HCT116 (cell line): ENCODE measurements around the gene DPP10. TPM values are rescaled to one million over a fixed set of nuclear protein-coding genes. Genes with fewer than 3 reads are reported as not detected.

Source experiments
- ATAC-seq: fragments of 200-7000 bp; cut with Tn5 transposase; 2 replicates; pipeline ENCODE4 v1.9.1; 2020; ENCODE audit warnings: mild to moderate bottlenecking, moderate library complexity
- BruUV-seq: library from RNA; stranded (reverse); fragments of 400-500 nt; replicated peaks from 2 replicates; lab custom pipeline; 2021; lab: Mats Ljungman, UMichigan
- CTCF ChIA-PET: fragments of 300-600 bp; sonication (Branson Sonifier 250); formaldehyde crosslinking; loops from one replicate; lab custom pipeline; 2021; ENCODE audit warnings: antibody characterized with exemption; lab: Charles Lee
- POLR2A ChIA-PET: fragments of 300-600, 350-600 bp; sonication (Branson Sonifier 250); formaldehyde crosslinking; loops from one replicate; lab custom pipeline; 2021; ENCODE audit warnings: antibody characterized with exemption; lab: Charles Lee
- RAD21 ChIA-PET, 2 experiments: fragments of 300-600 bp; sonication (Branson Sonifier 250); formaldehyde crosslinking; loops; one replicate each; lab custom pipeline; 2023; ENCODE audit warnings: low total read pairs in 2 of 2; ENCODE audit not compliant: uncharacterized antibody in 2 of 2, unreplicated experiment in 2 of 2, low non-redundant PET in 1 of 2; lab: Charles Lee
- DNase-seq: peaks from one replicate; pipeline ENCODE4 v3.0.0-alpha.2; 2010; ENCODE audit warnings: low read depth, low spot score
- H2AFZ ChIP-seq: fragments of 200-600 bp; shearing (Covaris generic), sonication (generic); 2 replicates; pipeline ENCODE4 v1.6.1; 2017; ENCODE audit warnings: low read depth, mixed run types, mixed read lengths, antibody characterized with exemption, low read length; ENCODE audit not compliant: poor library complexity, severe bottlenecking
- H3K27ac ChIP-seq: 2 replicates; pipeline ENCODE4 v1.5.1; 2012; ENCODE audit warnings: low read depth, low read length
- H3K27me3 ChIP-seq: fragments of 200-600 bp; sonication (generic); 2 replicates; pipeline ENCODE4 v1.6.1; 2016; ENCODE audit warnings: mixed run types, low read length, mixed read lengths; ENCODE audit not compliant: insufficient read depth
- H3K36me3 ChIP-seq, 2 experiments: fragments of 200-500 bp in 1 of 2; fragments of 200-600 bp in 1 of 2; sonication (Bioruptor generic) in 1 of 2; sonication (generic) in 1 of 2; 2 replicates each; pipeline versions ENCODE4 v1.5.1 to v1.6.1; 2014 to 2016; ENCODE audit warnings: low read length in 2 of 2, inconsistent platforms in 1 of 2, mixed read lengths in 1 of 2, mixed run types in 1 of 2; ENCODE audit not compliant: insufficient read depth in 2 of 2, control insufficient read depth in 1 of 2
- H3K4me1 ChIP-seq, 2 experiments: fragments of 200-600 bp in 1 of 2; sonication (generic) in 1 of 2; 2 replicates each; pipeline versions ENCODE4 v1.5.1 to v1.6.1; 2012 to 2017; ENCODE audit warnings: low read length in 2 of 2, inconsistent platforms in 1 of 2, mild to moderate bottlenecking in 1 of 2, mixed read lengths in 1 of 2, mixed run types in 1 of 2, moderate library complexity in 1 of 2; ENCODE audit not compliant: insufficient read depth in 2 of 2, control insufficient read depth in 1 of 2
- H3K4me2 ChIP-seq: fragments of 200-600 bp; sonication (generic); 2 replicates; pipeline ENCODE4 v1.6.1; 2017; ENCODE audit warnings: mixed run types, low read length, mixed read lengths
- H3K4me3 ChIP-seq, 2 experiments: fragments of 200-600 bp in 1 of 2; sonication (generic) in 1 of 2; replicated peaks in 1 of 2; 2 replicates each; pipeline ENCODE4 v1.5.1; 2011 to 2016; ENCODE audit warnings: low read length in 2 of 2, control low read depth in 1 of 2, low read depth in 1 of 2, mild to moderate bottlenecking in 1 of 2, mixed read lengths in 1 of 2, mixed run types in 1 of 2
- H3K79me2 ChIP-seq: fragments of 200-600 bp; sonication (generic); 2 replicates; pipeline ENCODE4 v1.6.1; 2017; ENCODE audit warnings: mild to moderate bottlenecking, mixed run types, low read length, moderate library complexity, mixed read lengths; ENCODE audit not compliant: insufficient read depth
- H3K9ac ChIP-seq: fragments of 200-600 bp; sonication (generic); 2 replicates; pipeline ENCODE4 v1.6.1; 2016; ENCODE audit warnings: low read length, mixed read lengths
- H3K9me2 ChIP-seq: fragments of 200-600 bp; sonication (generic), shearing (Covaris generic); 2 replicates; pipeline ENCODE4 v1.6.1; 2017; ENCODE audit warnings: mixed run types, mild to moderate bottlenecking, moderate library complexity; ENCODE audit not compliant: insufficient read depth
- H3K9me3 ChIP-seq, 2 experiments: fragments of 200-500 bp in 1 of 2; fragments of 200-600 bp in 1 of 2; sonication (Bioruptor generic) in 1 of 2; sonication (generic) in 1 of 2; 2 replicates each; pipeline ENCODE4 v1.6.1; 2014 to 2017; ENCODE audit warnings: low read length in 2 of 2, mixed read lengths in 2 of 2, inconsistent platforms in 1 of 2, low read depth in 1 of 2, mild to moderate bottlenecking in 1 of 2, mixed run types in 1 of 2, moderate library complexity in 1 of 2; ENCODE audit not compliant: control insufficient read depth in 1 of 2, insufficient read depth in 1 of 2
- H4K20me1 ChIP-seq: fragments of 200-600 bp; sonication (generic), shearing (Covaris generic); 2 replicates; pipeline ENCODE4 v1.6.1; 2017; ENCODE audit warnings: mixed run types, mild to moderate bottlenecking, moderate library complexity; ENCODE audit not compliant: insufficient read depth
- ATF3 ChIP-seq: IDR thresholded peaks from 2 replicates; pipeline ENCODE4 v1.6.1; 2012
- CBX3 ChIP-seq: IDR thresholded peaks from 2 replicates; pipeline ENCODE4 v1.6.1; 2012; ENCODE audit warnings: low read depth
- ELF1 ChIP-seq: IDR thresholded peaks from 2 replicates; pipeline ENCODE4 v1.6.1; 2012; ENCODE audit warnings: low read depth, borderline replicate concordance
- EZH2 ChIP-seq: fragments of 200-600 bp; sonication (generic); IDR thresholded peaks from 2 replicates; pipeline ENCODE4 v1.6.1; 2017; ENCODE audit warnings: antibody characterized with exemption, mixed run types
- FOSL1 ChIP-seq: IDR thresholded peaks from 2 replicates; pipeline ENCODE4 v1.6.1; 2012; ENCODE audit warnings: low read depth
- POLR2A ChIP-seq: IDR thresholded peaks from 2 replicates; pipeline ENCODE4 v1.7.0; 2011; ENCODE audit warnings: borderline replicate concordance; ENCODE audit not compliant: insufficient read depth, insufficient read length; ENCODE audit errors: extremely low read depth
- POLR2AphosphoS5 ChIP-seq: IDR thresholded peaks from 2 replicates; pipeline ENCODE4 v1.6.1; 2011; ENCODE audit warnings: mild to moderate bottlenecking, low read depth, low read length, moderate library complexity
- REST ChIP-seq: IDR thresholded peaks from 2 replicates; pipeline ENCODE4 v1.6.1; 2012; ENCODE audit warnings: low read depth
- SIN3A ChIP-seq: IDR thresholded peaks from 2 replicates; pipeline ENCODE4 v1.6.1; 2012; ENCODE audit warnings: low read depth
- TCF7L2 ChIP-seq: IDR thresholded peaks from 2 replicates; pipeline ENCODE4 v1.7.0; 2011; ENCODE audit warnings: borderline replicate concordance, inconsistent platforms; ENCODE audit not compliant: insufficient read depth, insufficient read length; ENCODE audit errors: extremely low read depth
- YY1 ChIP-seq: IDR thresholded peaks from 2 replicates; pipeline ENCODE4 v1.6.1; 2011; ENCODE audit warnings: low read length, low read depth, moderate library complexity, mild to moderate bottlenecking; ENCODE audit not compliant: insufficient replicate concordance; ENCODE audit errors: extremely low read depth
- ZNF274 ChIP-seq: fragments of 200-500 bp; sonication (Bioruptor generic); IDR thresholded peaks from 2 replicates; pipeline ENCODE4 v1.6.1; 2014; ENCODE audit warnings: mild to moderate bottlenecking, low read depth, low read length, inconsistent platforms
- intact Hi-C: fragments of 100-400 bp; cut with micrococcal nuclease; formaldehyde crosslinking; loops from 2 replicates; pipeline ENCODE4 v1.10.0; 2022
- total RNA-seq: library from RNA; stranded (reverse); gene quantifications from one replicate; pipeline ENCODE4 v1.2.1, GENCODE V29; 2021; ENCODE audit not compliant: unreplicated experiment

The DPP10 gene
- total RNA-seq, 1 experiment from 2014 or later: not detected

- H3K36me3 ChIP-seq: no peaks in the 10 kb centered on the region
- no peak for TF ChIP-seq REST
- TF ChIP-seq POLR2AphosphoS5: no peak
- no peak for TF ChIP-seq ELF1
- no peak for TF ChIP-seq TCF7L2
- no peak for TF ChIP-seq EZH2
- no peak for TF ChIP-seq SIN3A
- TF ChIP-seq ATF3: no peak
- no peak for TF ChIP-seq FOSL1
- no peak for TF ChIP-seq CBX3
- no peak for TF ChIP-seq POLR2A
- TF ChIP-seq YY1: no peak
- TF ChIP-seq ZNF274: no peak
- intact Hi-C loops: no loop called here
- H3K9ac ChIP-seq: no peak overlapping the region
- H4K20me1 ChIP-seq: no peaks in the 10 kb centered on the region
- peaks cover 3 to 22% of the 10 kb centered on the region in 2 experiments; a peak in 2 of 4 replicates for H3K9me3 ChIP-seq
- ChIA-PET POLR2A (no interaction called here), RAD21 (no interaction called here), CTCF (no interaction called here)
- H3K27ac ChIP-seq: no peak overlapping the region
- H3K79me2 ChIP-seq: no peaks in the 10 kb centered on the region
- no peaks in the 10 kb centered on the region for H3K4me1 ChIP-seq
- no peaks in the 10 kb centered on the region for H3K27me3 ChIP-seq
- no TSS peak for BruUV-seq
- no peak overlapping the region for H3K4me3 ChIP-seq
- ATAC-seq (no peak), DNase-seq (no peak)
- H2AFZ ChIP-seq: no peak overlapping the region
- H3K4me2 ChIP-seq: no peak overlapping the region
- H3K9me2 ChIP-seq: no peaks in the 10 kb centered on the region
Measured at GRCh38 chr2:115568643-115569042, 1126.2 kb downstream of the DPP10 start.
